GM21576 (cell line): ENCODE measurements around the gene SCGB2A2.

ENCODE experiments used
- ATAC-seq: cut with Tn5 transposase; IDR thresholded peaks from one replicate; pipeline ENCODE4 v1.9.1; 2021; ENCODE audit warnings: mild to moderate bottlenecking, moderate library complexity; ENCODE audit not compliant: unreplicated experiment

SCGB2A2 gene

DNA sequence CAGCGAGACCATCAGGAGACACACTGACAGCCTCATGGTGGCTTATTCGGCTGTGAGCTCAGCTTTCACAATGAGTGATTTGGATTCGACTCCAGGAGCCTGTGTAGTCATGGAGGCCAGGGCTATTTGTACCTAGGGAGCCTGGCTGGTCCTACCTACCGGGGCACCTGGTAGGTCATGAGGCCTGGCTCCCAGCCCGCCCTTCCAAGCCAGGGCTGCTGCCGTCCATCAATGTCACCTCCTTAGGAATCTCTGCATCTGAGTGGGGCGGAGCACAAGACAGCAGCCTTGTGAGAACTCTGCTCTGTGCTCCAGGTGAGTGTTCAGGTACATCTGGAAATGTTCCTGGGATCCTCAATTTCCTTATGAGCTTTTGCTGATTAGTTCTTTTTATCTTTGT is 29.0 kb downstream of the SCGB2A2 start, which contains the start of gene SCGB1D4:
Gene SCGB1D4 (minus strand): TSS at position 101 of the 400 bp plus-strand sequence. CDS start 65 bp downstream, at position 36.
- no peak for ATAC-seq

DNA sequence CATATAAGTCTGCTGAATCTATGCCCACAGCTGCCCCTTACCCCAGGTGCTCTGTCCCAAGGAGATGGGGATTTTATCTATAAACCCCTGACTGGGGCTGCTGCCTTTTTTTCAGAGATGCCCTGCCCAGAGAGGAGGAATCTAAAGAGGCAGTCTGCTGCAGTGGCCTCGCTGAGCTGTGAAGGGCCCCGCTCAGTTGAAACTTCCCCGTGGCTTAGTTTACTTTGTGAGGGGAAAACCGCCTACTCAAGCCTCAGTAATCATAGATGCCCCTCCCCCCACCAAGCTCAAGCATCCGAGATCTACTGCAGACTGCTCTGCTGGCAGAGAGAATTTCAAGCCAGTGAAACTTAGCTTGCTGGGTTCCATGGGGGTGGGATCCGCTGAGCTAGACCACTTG is 36.3 kb downstream of the SCGB2A2 start:
- no peak for ATAC-seq

- no peak for ATAC-seq
Measured at GRCh38 chr11:62307950-62308349, 38.0 kb downstream of the SCGB2A2 start.

DNA sequence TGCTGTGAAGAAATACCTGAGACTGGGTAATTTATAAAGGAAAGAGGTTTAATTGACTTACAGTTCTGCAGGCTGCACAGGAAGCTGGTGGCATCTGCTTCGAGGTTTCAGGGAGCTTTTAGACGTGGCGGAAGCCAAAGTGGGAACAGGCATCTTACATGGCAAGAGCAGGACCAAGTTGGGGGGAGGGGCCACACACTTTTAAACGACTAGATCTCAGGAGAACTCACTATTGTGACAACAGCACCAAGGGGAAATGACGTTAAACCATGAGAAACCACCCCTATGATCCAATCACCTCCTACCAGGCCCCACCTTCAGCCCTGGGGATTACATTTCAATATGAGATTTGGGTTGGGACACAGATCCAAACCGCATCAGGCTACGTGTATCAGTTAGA is 40.0 kb downstream of the SCGB2A2 start:
- no peak for ATAC-seq

GRCh38 chr11:62315431-62315830 is 45.5 kb downstream of the SCGB2A2 start:
- ATAC-seq, result no peak

DNA sequence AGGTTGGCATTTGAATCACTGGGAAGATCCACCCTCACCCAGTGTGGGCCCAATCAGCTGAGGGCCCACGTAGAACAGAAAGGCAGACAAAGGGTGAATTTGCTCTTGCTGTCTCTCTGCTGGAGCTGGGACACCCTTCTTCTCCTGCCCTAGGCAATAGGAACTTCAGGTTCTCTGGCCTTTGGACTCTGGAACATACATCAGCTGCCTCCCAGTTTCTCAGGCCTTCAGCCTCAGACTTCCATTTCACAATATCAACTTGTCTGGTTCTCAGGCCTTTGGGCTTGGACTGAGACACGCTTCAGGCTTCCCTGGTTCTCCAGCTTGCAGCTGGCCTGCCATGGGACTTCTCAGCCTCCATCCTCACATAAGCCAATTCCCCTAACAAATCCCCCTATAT is 52.6 kb downstream of the SCGB2A2 start:
- ATAC-seq, result no peak
